ENCODE results near the gene NRXN2. TPM values are rescaled to one million over a fixed set of nuclear protein-coding genes. Genes with fewer than 3 reads are reported as not detected.

Gene NRXN2
- total RNA-seq, 1 experiment from 2014 or later: 0.15 TPM

DNA sequence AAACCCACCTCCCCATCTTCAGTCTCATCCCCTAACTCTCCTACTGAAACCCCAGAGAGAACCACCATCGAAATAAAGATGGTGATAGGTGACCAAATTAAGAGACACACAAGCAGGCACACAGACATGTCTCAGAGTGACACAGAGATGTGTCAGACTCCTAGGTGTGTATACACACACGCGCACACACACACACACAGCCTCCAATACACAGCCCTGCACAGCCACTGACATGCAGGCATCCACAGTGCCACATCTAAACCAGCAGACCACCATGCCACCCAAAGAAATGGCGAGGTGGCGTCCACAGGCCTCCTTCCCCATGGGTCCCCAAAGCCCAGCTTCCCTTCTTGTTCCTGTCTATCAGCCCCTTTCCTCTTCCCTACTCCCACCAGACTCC lies 27.4 kb downstream of the NRXN2 start:
- Histone ChIP-seq H3K9me3 (ENCODE audit: control insufficient read depth, insufficient read depth, low read depth, low read length) (no peaks in the 10 kb centered on the region), H3K4me3 (ENCODE audit: low read depth in 2 of 2, low read length in 2 of 2) (no peak overlapping the region), H3K27ac (ENCODE audit: low read length) (no peak overlapping the region), H3K36me3 (ENCODE audit: control insufficient read depth, insufficient read depth, low read length) (no peaks in the 10 kb centered on the region), H3K27me3 (ENCODE audit: control insufficient read depth, insufficient read depth, low read length) (peaks cover 8% of the 10 kb centered on the region; the same call in 1 of the 2 replicates), H3K4me1 (ENCODE audit: control insufficient read depth, insufficient read depth, low read length) (no peaks in the 10 kb centered on the region)
- ChIA-PET POLR2A (no interaction called here), CTCF (interaction anchor here (0.7 kb wide), 1 partner anchor 9 kb away, joined by 5 read pairs; no protein-coding TSS in a partner anchor)
- no peak for ATAC-seq
- TF ChIP-seq CTCF (IDR thresholded peaks at IDR 0.05): no peak
- no peak for TF ChIP-seq TCF7L2 (IDR thresholded peaks at IDR 0.05; ENCODE audit: low read depth, low read length)
- intact Hi-C loops (cut with micrococcal nuclease; ENCODE audit: unreplicated experiment): no loop called here
- no peak for DNase-seq (ENCODE audit: low read depth, low spot score)
- in situ Hi-C loops (cut with HindIII; ENCODE audit: low pct_unique_long_range_greater_than_20kb, low sequenced_read_pairs): no loop called here
- no TSS peak for BruUV-seq (replicated peaks)

GRCh38 chr11:64694821-64695365 lies 28.1 kb downstream of the NRXN2 start:
- BruUV-seq (replicated peaks): no TSS peak
- Histone ChIP-seq H3K27ac (ENCODE audit: low read length) (no peak overlapping the region), H3K27me3 (ENCODE audit: control insufficient read depth, insufficient read depth, low read length) (peaks cover 8% of the 10 kb centered on the region; the same call in 1 of the 2 replicates), H3K4me3 (ENCODE audit: low read depth in 2 of 2, low read length in 2 of 2) (no peak overlapping the region), H3K36me3 (ENCODE audit: control insufficient read depth, insufficient read depth, low read length) (no peaks in the 10 kb centered on the region), H3K9me3 (ENCODE audit: control insufficient read depth, insufficient read depth, low read depth, low read length) (no peaks in the 10 kb centered on the region), H3K4me1 (ENCODE audit: control insufficient read depth, insufficient read depth, low read length) (no peaks in the 10 kb centered on the region)
- intact Hi-C loops (cut with micrococcal nuclease; ENCODE audit: unreplicated experiment) (no loop called here), in situ Hi-C loops (cut with HindIII; ENCODE audit: low pct_unique_long_range_greater_than_20kb, low sequenced_read_pairs) (no loop called here)
- ATAC-seq (peak; percentile 45; the same call in 1 of the 2 replicates), DNase-seq (ENCODE audit: low read depth, low spot score) (no peak)
- ChIA-PET CTCF (no interaction called here), POLR2A (no interaction called here)
- TF ChIP-seq POLR2AphosphoS5 (IDR thresholded peaks at IDR 0.05; ENCODE audit: low read depth, low read length) (no peak), REST (IDR thresholded peaks at IDR 0.05; ENCODE audit: insufficient read depth in 1 of 2, low read depth in 2 of 2, low read length in 1 of 2) (no peak), CTCF (IDR thresholded peaks at IDR 0.05) (no peak), SIN3A (IDR thresholded peaks at IDR 0.05; ENCODE audit: borderline replicate concordance, insufficient read depth, low read depth, low read length) (no peak), TCF7L2 (IDR thresholded peaks at IDR 0.05; ENCODE audit: low read depth, low read length) (no peak)
